Panc1 (cell line): ENCODE results near the gene SPECC1L. TPM values are rescaled to one million over a fixed set of nuclear protein-coding genes. Genes with fewer than 3 reads are reported as not detected.

Experiments used
- ATAC-seq: fragments of 200-7000 bp; cut with Tn5 transposase; 2 replicates; pipeline ENCODE4 v1.9.1; 2020; ENCODE audit warnings: mild to moderate bottlenecking, moderate library complexity
- BruUV-seq: library from RNA; stranded (reverse); fragments of 400-500 nt; replicated peaks from 2 replicates; lab custom pipeline; 2021; lab: Mats Ljungman, UMichigan
- CTCF ChIA-PET: fragments of 300-600 bp; sonication (Branson Sonifier 250); formaldehyde crosslinking; loops from one replicate; lab custom pipeline; 2022; ENCODE audit warnings: antibody characterized with exemption; lab: Charles Lee
- POLR2A ChIA-PET: fragments of 300-600 bp; sonication (Branson Sonifier 250); formaldehyde crosslinking; loops from one replicate; lab custom pipeline; 2022; ENCODE audit warnings: antibody characterized with exemption; lab: Charles Lee
- DNase-seq: peaks from one replicate; pipeline ENCODE4 v3.0.0-alpha.2; 2010; ENCODE audit warnings: low read depth, low spot score
- H3K27ac ChIP-seq: 2 replicates; pipeline ENCODE4 v1.5.1; 2011; ENCODE audit warnings: mild to moderate bottlenecking, low read length, inconsistent platforms
- H3K27me3 ChIP-seq: fragments of 200-500 bp; sonication (Bioruptor generic); 2 replicates; pipeline ENCODE4 v1.6.0; 2014; ENCODE audit warnings: low read length, inconsistent platforms; ENCODE audit not compliant: control insufficient read depth, insufficient read depth
- H3K36me3 ChIP-seq: fragments of 200-500 bp; sonication (Bioruptor generic); 2 replicates; pipeline ENCODE4 v1.5.1; 2014; ENCODE audit warnings: inconsistent platforms, mild to moderate bottlenecking, low read length, moderate library complexity; ENCODE audit not compliant: control insufficient read depth, insufficient read depth
- H3K4me1 ChIP-seq: 2 replicates; pipeline ENCODE4 v1.5.1; 2011; ENCODE audit warnings: inconsistent platforms, mild to moderate bottlenecking, low read length, moderate library complexity; ENCODE audit not compliant: control insufficient read depth, insufficient read depth
- H3K4me3 ChIP-seq, 2 experiments: 2 replicates each; pipeline ENCODE4 v1.5.1; 2011 to 2012; ENCODE audit warnings: low read depth in 2 of 2, low read length in 2 of 2, mild to moderate bottlenecking in 2 of 2, inconsistent platforms in 1 of 2, moderate library complexity in 1 of 2
- H3K9me3 ChIP-seq: fragments of 200-500 bp; sonication (Bioruptor generic); 2 replicates; pipeline ENCODE4 v1.5.1; 2014; ENCODE audit warnings: low read depth, mild to moderate bottlenecking, inconsistent platforms, low read length, moderate library complexity; ENCODE audit not compliant: control insufficient read depth, insufficient read depth
- CTCF ChIP-seq: fragments of 450-650 bp; IDR thresholded peaks from 2 replicates; pipeline ENCODE4 v1.5.1; 2017; ENCODE audit warnings: mild to moderate bottlenecking
- POLR2AphosphoS5 ChIP-seq: IDR thresholded peaks from 2 replicates; pipeline ENCODE4 v1.6.1; 2012; ENCODE audit warnings: mild to moderate bottlenecking, low read depth, low read length, moderate library complexity
- REST ChIP-seq, 2 experiments: IDR thresholded peaks; 2 replicates each; pipeline ENCODE4 v1.6.1; 2011 to 2012; ENCODE audit warnings: low read depth in 2 of 2, control low read depth in 1 of 2, low read length in 1 of 2, mild to moderate bottlenecking in 1 of 2, moderate library complexity in 1 of 2; ENCODE audit not compliant: insufficient read depth in 1 of 2
- SIN3A ChIP-seq: IDR thresholded peaks from 2 replicates; pipeline ENCODE4 v1.6.1; 2012; ENCODE audit warnings: low read depth, mild to moderate bottlenecking, low read length, moderate library complexity, borderline replicate concordance; ENCODE audit not compliant: insufficient read depth
- TCF7L2 ChIP-seq: IDR thresholded peaks from 2 replicates; pipeline ENCODE4 v1.6.1; 2011; ENCODE audit warnings: mild to moderate bottlenecking, low read depth, low read length, inconsistent platforms
- in situ Hi-C: cut with HindIII; loops from 2 replicates; pipeline ENCODE4 v1.10.0; 2016; ENCODE audit warnings: low sequenced_read_pairs, low pct_unique_long_range_greater_than_20kb
- intact Hi-C: fragments of 100-400 bp; cut with micrococcal nuclease; formaldehyde crosslinking; loops from one replicate; pipeline ENCODE4 v1.10.0; 2022; ENCODE audit not compliant: unreplicated experiment
- total RNA-seq: library from RNA; stranded (reverse); gene quantifications from one replicate; pipeline ENCODE4 v1.2.1, GENCODE V29; 2021; ENCODE audit not compliant: unreplicated experiment

SPECC1L gene
- total RNA-seq, 1 experiment from 2014 or later, result 43.3 TPM

- no TSS peak for BruUV-seq
- in situ Hi-C loops, result no loop called here
- Histone ChIP-seq H3K27ac (peak overlapping the region; percentile 39; the same call in 1 of the 2 replicates), H3K4me3 (no peak overlapping the region), H3K4me1 (peaks cover 14% of the 10 kb centered on the region), H3K9me3 (no peaks in the 10 kb centered on the region), H3K27me3 (no peaks in the 10 kb centered on the region), H3K36me3 (no peaks in the 10 kb centered on the region; the same call in 1 of the 2 replicates)
- intact Hi-C loops, result no loop called here
- ChIA-PET CTCF (no interaction called here), POLR2A (interaction anchor here (0.6 kb wide), 1 partner anchor 114 kb away, joined by 3 read pairs; no protein-coding TSS in a partner anchor)
- no peak for DNase-seq
- peak; percentile 45 for ATAC-seq
- TF ChIP-seq POLR2AphosphoS5, result no peak
These were observed 131.3 kb downstream of the SPECC1L start for GRCh38 chr22:24401931-24402367.

GRCh38 chr22:24402460-24403192 is 132.0 kb downstream of the SPECC1L start:
- DNase-seq (peak; percentile 84), ATAC-seq (peak; percentile 94)
- TF ChIP-seq TCF7L2, result peak; percentile 36; the same call in 1 of the 2 replicates
- TF ChIP-seq REST (IDR thresholded peaks at IDR 0.05; ENCODE audit: insufficient read depth in 1 of 2, low read depth in 2 of 2, low read length in 1 of 2), result no peak
- ChIA-PET CTCF (no interaction called here), POLR2A (no interaction called here)
- no peaks in the 10 kb centered on the region; the same call in 1 of the 2 replicates for H3K36me3 ChIP-seq
- intact Hi-C loops (no loop called here), in situ Hi-C loops (no loop called here)
- no peak overlapping the region for H3K4me3 ChIP-seq
- BruUV-seq, result no TSS peak
- H3K27me3 ChIP-seq, result no peaks in the 10 kb centered on the region
- H3K27ac ChIP-seq, result peak overlapping the region; percentile 57
- peaks cover 14% of the 10 kb centered on the region for H3K4me1 ChIP-seq
- H3K9me3 ChIP-seq, result no peaks in the 10 kb centered on the region

GRCh38 chr22:24403346-24403745 is 132.7 kb downstream of the SPECC1L start:
- peaks cover 14% of the 10 kb centered on the region for H3K4me1 ChIP-seq
- in situ Hi-C loops (no loop called here), intact Hi-C loops (no loop called here)
- POLR2A ChIA-PET, result no interaction called here
- H3K27me3 ChIP-seq, result no peaks in the 10 kb centered on the region
- H3K4me3 ChIP-seq, result no peak overlapping the region
- H3K36me3 ChIP-seq, result no peaks in the 10 kb centered on the region; the same call in 1 of the 2 replicates
- ATAC-seq (no peak), DNase-seq (no peak)
- BruUV-seq, result no TSS peak
- CTCF ChIA-PET, result no interaction called here
- H3K27ac ChIP-seq, result no peak overlapping the region
- TF ChIP-seq SIN3A (no peak), TCF7L2 (no peak), REST (IDR thresholded peaks at IDR 0.05; ENCODE audit: insufficient read depth in 1 of 2, low read depth in 2 of 2, low read length in 1 of 2) (no peak), POLR2AphosphoS5 (no peak), CTCF (no peak)
- no peaks in the 10 kb centered on the region for H3K9me3 ChIP-seq
